HCT116 (cell line): Measurements from ENCODE around the gene TCF19. TPM values are rescaled to one million over a fixed set of nuclear protein-coding genes. Genes with fewer than 3 reads are reported as not detected.

Source experiments
- ATAC-seq: fragments of 200-7000 bp; cut with Tn5 transposase; 2 replicates; pipeline ENCODE4 v1.9.1; 2020; ENCODE audit warnings: mild to moderate bottlenecking, moderate library complexity
- BruUV-seq: library from RNA; stranded (reverse); fragments of 400-500 nt; replicated peaks from 2 replicates; lab custom pipeline; 2021; lab: Mats Ljungman, UMichigan
- CTCF ChIA-PET: fragments of 300-600 bp; sonication (Branson Sonifier 250); formaldehyde crosslinking; loops from one replicate; lab custom pipeline; 2021; ENCODE audit warnings: antibody characterized with exemption; lab: Charles Lee
- POLR2A ChIA-PET: fragments of 300-600, 350-600 bp; sonication (Branson Sonifier 250); formaldehyde crosslinking; loops from one replicate; lab custom pipeline; 2021; ENCODE audit warnings: antibody characterized with exemption; lab: Charles Lee
- RAD21 ChIA-PET, 2 experiments: fragments of 300-600 bp; sonication (Branson Sonifier 250); formaldehyde crosslinking; loops; one replicate each; lab custom pipeline; 2023; ENCODE audit warnings: low total read pairs in 2 of 2; ENCODE audit not compliant: uncharacterized antibody in 2 of 2, unreplicated experiment in 2 of 2, low non-redundant PET in 1 of 2; lab: Charles Lee
- DNase-seq: peaks from one replicate; pipeline ENCODE4 v3.0.0-alpha.2; 2010; ENCODE audit warnings: low read depth, low spot score
- H2AFZ ChIP-seq: fragments of 200-600 bp; shearing (Covaris generic), sonication (generic); 2 replicates; pipeline ENCODE4 v1.6.1; 2017; ENCODE audit warnings: low read depth, mixed run types, mixed read lengths, antibody characterized with exemption, low read length; ENCODE audit not compliant: poor library complexity, severe bottlenecking
- H3K27ac ChIP-seq: 2 replicates; pipeline ENCODE4 v1.5.1; 2012; ENCODE audit warnings: low read depth, low read length
- H3K27me3 ChIP-seq: fragments of 200-600 bp; sonication (generic); 2 replicates; pipeline ENCODE4 v1.6.1; 2016; ENCODE audit warnings: mixed run types, low read length, mixed read lengths; ENCODE audit not compliant: insufficient read depth
- H3K36me3 ChIP-seq, 2 experiments: fragments of 200-500 bp in 1 of 2; fragments of 200-600 bp in 1 of 2; sonication (Bioruptor generic) in 1 of 2; sonication (generic) in 1 of 2; 2 replicates each; pipeline versions ENCODE4 v1.5.1 to v1.6.1; 2014 to 2016; ENCODE audit warnings: low read length in 2 of 2, inconsistent platforms in 1 of 2, mixed read lengths in 1 of 2, mixed run types in 1 of 2; ENCODE audit not compliant: insufficient read depth in 2 of 2, control insufficient read depth in 1 of 2
- H3K4me1 ChIP-seq, 2 experiments: fragments of 200-600 bp in 1 of 2; sonication (generic) in 1 of 2; 2 replicates each; pipeline versions ENCODE4 v1.5.1 to v1.6.1; 2012 to 2017; ENCODE audit warnings: low read length in 2 of 2, inconsistent platforms in 1 of 2, mild to moderate bottlenecking in 1 of 2, mixed read lengths in 1 of 2, mixed run types in 1 of 2, moderate library complexity in 1 of 2; ENCODE audit not compliant: insufficient read depth in 2 of 2, control insufficient read depth in 1 of 2
- H3K4me2 ChIP-seq: fragments of 200-600 bp; sonication (generic); 2 replicates; pipeline ENCODE4 v1.6.1; 2017; ENCODE audit warnings: mixed run types, low read length, mixed read lengths
- H3K4me3 ChIP-seq, 2 experiments: fragments of 200-600 bp in 1 of 2; sonication (generic) in 1 of 2; replicated peaks in 1 of 2; 2 replicates each; pipeline ENCODE4 v1.5.1; 2011 to 2016; ENCODE audit warnings: low read length in 2 of 2, control low read depth in 1 of 2, low read depth in 1 of 2, mild to moderate bottlenecking in 1 of 2, mixed read lengths in 1 of 2, mixed run types in 1 of 2
- H3K79me2 ChIP-seq: fragments of 200-600 bp; sonication (generic); 2 replicates; pipeline ENCODE4 v1.6.1; 2017; ENCODE audit warnings: mild to moderate bottlenecking, mixed run types, low read length, moderate library complexity, mixed read lengths; ENCODE audit not compliant: insufficient read depth
- H3K9ac ChIP-seq: fragments of 200-600 bp; sonication (generic); 2 replicates; pipeline ENCODE4 v1.6.1; 2016; ENCODE audit warnings: low read length, mixed read lengths
- H3K9me2 ChIP-seq: fragments of 200-600 bp; sonication (generic), shearing (Covaris generic); 2 replicates; pipeline ENCODE4 v1.6.1; 2017; ENCODE audit warnings: mixed run types, mild to moderate bottlenecking, moderate library complexity; ENCODE audit not compliant: insufficient read depth
- H3K9me3 ChIP-seq, 2 experiments: fragments of 200-500 bp in 1 of 2; fragments of 200-600 bp in 1 of 2; sonication (Bioruptor generic) in 1 of 2; sonication (generic) in 1 of 2; 2 replicates each; pipeline ENCODE4 v1.6.1; 2014 to 2017; ENCODE audit warnings: low read length in 2 of 2, mixed read lengths in 2 of 2, inconsistent platforms in 1 of 2, low read depth in 1 of 2, mild to moderate bottlenecking in 1 of 2, mixed run types in 1 of 2, moderate library complexity in 1 of 2; ENCODE audit not compliant: control insufficient read depth in 1 of 2, insufficient read depth in 1 of 2
- H4K20me1 ChIP-seq: fragments of 200-600 bp; sonication (generic), shearing (Covaris generic); 2 replicates; pipeline ENCODE4 v1.6.1; 2017; ENCODE audit warnings: mixed run types, mild to moderate bottlenecking, moderate library complexity; ENCODE audit not compliant: insufficient read depth
- ATF3 ChIP-seq: IDR thresholded peaks from 2 replicates; pipeline ENCODE4 v1.6.1; 2012
- CBX3 ChIP-seq: IDR thresholded peaks from 2 replicates; pipeline ENCODE4 v1.6.1; 2012; ENCODE audit warnings: low read depth
- CEBPB ChIP-seq: IDR thresholded peaks from 2 replicates; pipeline ENCODE4 v1.6.1; 2012; ENCODE audit warnings: low read depth
- CTCF ChIP-seq, 3 experiments: fragments of 200-600 bp in 1 of 3; sonication (generic) in 1 of 3; IDR thresholded peaks in 2 of 3; conservative IDR thresholded peaks in 1 of 3; 2 replicates each; pipeline ENCODE4 v1.5.1; 2012 to 2017; ENCODE audit warnings: low read depth in 2 of 3, low read length in 2 of 3, antibody characterized with exemption in 1 of 3, borderline replicate concordance in 1 of 3, control low read depth in 1 of 3, mild to moderate bottlenecking in 1 of 3, mixed read lengths in 1 of 3, mixed run types in 1 of 3, moderate library complexity in 1 of 3; ENCODE audit not compliant: insufficient read depth in 1 of 3
- EGR1 ChIP-seq: IDR thresholded peaks from 2 replicates; pipeline ENCODE4 v1.6.1; 2012; ENCODE audit warnings: low read depth
- FOSL1 ChIP-seq: IDR thresholded peaks from 2 replicates; pipeline ENCODE4 v1.6.1; 2012; ENCODE audit warnings: low read depth
- MAX ChIP-seq: IDR thresholded peaks from 2 replicates; pipeline ENCODE4 v1.6.1; 2012
- POLR2AphosphoS5 ChIP-seq: IDR thresholded peaks from 2 replicates; pipeline ENCODE4 v1.6.1; 2011; ENCODE audit warnings: mild to moderate bottlenecking, low read depth, low read length, moderate library complexity
- RAD21 ChIP-seq: IDR thresholded peaks from 2 replicates; pipeline ENCODE4 v1.6.1; 2012; ENCODE audit warnings: low read depth, mild to moderate bottlenecking
- REST ChIP-seq: IDR thresholded peaks from 2 replicates; pipeline ENCODE4 v1.6.1; 2012; ENCODE audit warnings: low read depth
- SRF ChIP-seq: IDR thresholded peaks from 2 replicates; pipeline ENCODE4 v1.6.1; 2012; ENCODE audit warnings: low read depth
- TCF7L2 ChIP-seq: IDR thresholded peaks from 2 replicates; pipeline ENCODE4 v1.7.0; 2011; ENCODE audit warnings: borderline replicate concordance, inconsistent platforms; ENCODE audit not compliant: insufficient read depth, insufficient read length; ENCODE audit errors: extremely low read depth
- YY1 ChIP-seq: IDR thresholded peaks from 2 replicates; pipeline ENCODE4 v1.6.1; 2011; ENCODE audit warnings: low read length, low read depth, moderate library complexity, mild to moderate bottlenecking; ENCODE audit not compliant: insufficient replicate concordance; ENCODE audit errors: extremely low read depth
- ZFX ChIP-seq: fragments of 450-650 bp; IDR thresholded peaks from 2 replicates; pipeline ENCODE4 v1.6.1; 2017
- ZNF274 ChIP-seq: fragments of 200-500 bp; sonication (Bioruptor generic); IDR thresholded peaks from 2 replicates; pipeline ENCODE4 v1.6.1; 2014; ENCODE audit warnings: mild to moderate bottlenecking, low read depth, low read length, inconsistent platforms
- intact Hi-C: fragments of 100-400 bp; cut with micrococcal nuclease; formaldehyde crosslinking; loops from 2 replicates; pipeline ENCODE4 v1.10.0; 2022
- total RNA-seq: library from RNA; stranded (reverse); gene quantifications from one replicate; pipeline ENCODE4 v1.2.1, GENCODE V29; 2021; ENCODE audit not compliant: unreplicated experiment

Gene TCF19
- total RNA-seq, 1 experiment from 2014 or later: 15.4 TPM

GRCh38 chr6:31144970-31145340, 13.4 kb upstream of the TCF19 start (continued):
- TF ChIP-seq TCF7L2 (no peak), REST (no peak), CTCF (IDR thresholded peaks at IDR 0.05 in 2 of 3, conservative IDR thresholded peaks at IDR 0.05 in 1 of 3; ENCODE audit: borderline replicate concordance in 1 of 3, insufficient read depth in 1 of 3, low read depth in 2 of 3, low read length in 2 of 3) (no peak), SRF (no peak), CBX3 (no peak), ZNF274 (no peak)
- TF ChIP-seq, all 23 proteins: peak for 0

- Histone ChIP-seq H3K27me3 (no peaks in the 10 kb centered on the region), H3K9ac (no peak overlapping the region), H3K9me3 (no peaks in the 10 kb centered on the region), H3K4me3 (no peak overlapping the region), H4K20me1 (no peaks in the 10 kb centered on the region), H3K4me1 (no peaks in the 10 kb centered on the region), H3K36me3 (peaks cover 0 to 3% of the 10 kb centered on the region in 2 experiments; a peak in 1 of 4 replicates), H3K4me2 (no peak overlapping the region), H2AFZ (no peak overlapping the region), H3K27ac (no peak overlapping the region), H3K79me2 (no peaks in the 10 kb centered on the region), H3K9me2 (no peaks in the 10 kb centered on the region)
- ATAC-seq (no peak), DNase-seq (no peak)
- CTCF ChIA-PET: no interaction called here
- BruUV-seq: no TSS peak
- intact Hi-C loops: no loop called here
- RAD21 ChIA-PET: no interaction called here
- TF ChIP-seq CBX3 (no peak), MAX (no peak), REST (no peak), ATF3 (no peak), POLR2AphosphoS5 (no peak), EGR1 (no peak), YY1 (no peak), CEBPB (no peak), FOSL1 (no peak), ZNF274 (no peak), ZFX (no peak), RAD21 (no peak)
- POLR2A ChIA-PET: no interaction called here
These were observed 13.0 kb upstream of the TCF19 start for GRCh38 chr6:31145386-31145785.
